ENCODE measurements around the gene SMYD3.

The SMYD3 gene

DNA sequence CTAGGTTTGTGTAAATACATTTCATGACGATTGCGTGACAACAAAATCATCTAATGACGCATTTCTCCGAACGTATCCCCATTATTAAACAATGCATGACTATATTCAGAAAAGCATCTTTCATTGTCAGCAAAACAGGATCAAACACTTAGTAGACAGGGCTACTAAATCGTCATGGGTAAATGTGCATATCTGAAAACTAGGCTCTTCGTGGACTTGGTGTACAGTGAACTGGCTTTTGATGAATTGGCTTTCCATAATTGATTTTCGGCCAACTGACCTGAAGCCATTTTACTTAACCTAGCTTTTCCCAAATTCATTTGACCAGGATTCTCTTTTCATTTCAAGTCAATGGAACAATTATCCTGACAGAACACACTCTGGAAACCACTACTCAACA is 665.0 kb downstream of the SMYD3 start:
- no peak for ATAC-seq (ENCODE audit: insufficient read depth, low read depth)
- H3K4me3 ChIP-seq (ENCODE audit: low read depth in 1 of 2, low read length in 2 of 2) = no peak overlapping the region

DNA sequence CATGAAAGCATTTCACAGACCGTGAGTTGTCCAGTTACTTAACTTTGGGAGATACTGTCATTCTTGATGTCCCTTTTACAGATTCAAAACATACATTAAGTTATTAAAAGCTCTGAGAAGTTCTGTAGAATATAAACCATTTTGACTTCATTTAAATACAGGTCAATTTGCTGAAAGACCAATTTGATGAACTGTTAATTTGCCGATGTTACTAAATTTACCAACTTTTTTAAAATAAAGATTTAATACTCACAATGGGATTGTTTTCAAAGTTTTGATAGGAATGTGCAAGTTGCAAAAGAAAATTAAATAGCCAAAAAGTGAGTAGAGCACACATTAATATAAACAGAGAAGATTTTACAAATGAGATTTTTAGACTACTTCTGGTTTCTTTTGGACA is 666.1 kb downstream of the SMYD3 start:
- ATAC-seq (ENCODE audit: insufficient read depth, low read depth) = no peak

More for the DNA sequence above, 665.0 kb downstream of the SMYD3 start:
- Histone ChIP-seq H3K36me3 (ENCODE audit: insufficient read depth, low read length) (no peaks in the 10 kb centered on the region), H3K79me2 (ENCODE audit: insufficient read depth, low read length) (no peaks in the 10 kb centered on the region), H2AFZ (ENCODE audit: low read depth, low read length) (no peak overlapping the region), H3K9ac (ENCODE audit: low read depth, low read length) (no peak overlapping the region), H4K20me1 (ENCODE audit: insufficient read depth, low read length) (no peaks in the 10 kb centered on the region), H3K27me3 (ENCODE audit: insufficient read depth, low read length, poor library complexity) (no peaks in the 10 kb centered on the region), H3K4me1 (ENCODE audit: insufficient read depth, low read length) (no peaks in the 10 kb centered on the region), H3K9me3 (ENCODE audit: insufficient read depth, low read length, severe bottlenecking) (no peaks in the 10 kb centered on the region), H3K27ac (ENCODE audit: low read length) (no peak overlapping the region), H3K4me2 (ENCODE audit: insufficient read depth, low read length) (no peak overlapping the region)
- no peak for TF ChIP-seq EZH2 (IDR thresholded peaks at IDR 0.05; ENCODE audit: borderline replicate concordance, low read depth, low read length, severe bottlenecking)
- TF ChIP-seq, protein P1, sequence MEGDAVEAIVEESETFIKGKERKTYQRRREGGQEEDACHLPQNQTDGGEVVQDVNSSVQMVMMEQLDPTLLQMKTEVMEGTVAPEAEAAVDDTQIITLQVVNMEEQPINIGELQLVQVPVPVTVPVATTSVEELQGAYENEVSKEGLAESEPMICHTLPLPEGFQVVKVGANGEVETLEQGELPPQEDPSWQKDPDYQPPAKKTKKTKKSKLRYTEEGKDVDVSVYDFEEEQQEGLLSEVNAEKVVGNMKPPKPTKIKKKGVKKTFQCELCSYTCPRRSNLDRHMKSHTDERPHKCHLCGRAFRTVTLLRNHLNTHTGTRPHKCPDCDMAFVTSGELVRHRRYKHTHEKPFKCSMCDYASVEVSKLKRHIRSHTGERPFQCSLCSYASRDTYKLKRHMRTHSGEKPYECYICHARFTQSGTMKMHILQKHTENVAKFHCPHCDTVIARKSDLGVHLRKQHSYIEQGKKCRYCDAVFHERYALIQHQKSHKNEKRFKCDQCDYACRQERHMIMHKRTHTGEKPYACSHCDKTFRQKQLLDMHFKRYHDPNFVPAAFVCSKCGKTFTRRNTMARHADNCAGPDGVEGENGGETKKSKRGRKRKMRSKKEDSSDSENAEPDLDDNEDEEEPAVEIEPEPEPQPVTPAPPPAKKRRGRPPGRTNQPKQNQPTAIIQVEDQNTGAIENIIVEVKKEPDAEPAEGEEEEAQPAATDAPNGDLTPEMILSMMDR (IDR thresholded peaks at IDR 0.05; ENCODE audit: borderline replicate concordance, extremely low read depth, low read length, poor library complexity, severe bottlenecking) = no peak
- no peak for DNase-seq

DNA sequence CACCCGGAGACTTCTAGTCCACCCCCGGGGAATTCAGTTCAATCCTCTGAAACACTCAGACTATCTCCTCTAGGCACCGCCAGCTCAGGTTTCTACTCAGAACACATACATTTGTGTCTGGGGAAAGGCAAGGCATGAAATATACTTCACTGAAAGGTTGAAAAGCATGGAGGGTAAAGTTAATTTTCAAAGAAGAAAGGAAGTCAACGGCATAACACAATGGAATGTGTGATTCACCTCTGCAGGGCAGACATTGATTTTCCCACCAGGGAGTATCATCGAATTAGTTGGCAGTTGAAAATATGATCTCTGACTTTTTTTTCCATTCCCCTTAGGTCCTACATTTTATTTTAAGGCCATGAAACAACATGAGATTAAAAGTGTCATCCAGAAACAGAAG is 669.4 kb downstream of the SMYD3 start:
- H2AFZ ChIP-seq (ENCODE audit: low read depth, low read length) = no peak overlapping the region
- no peaks in the 10 kb centered on the region for H3K27me3 ChIP-seq (ENCODE audit: insufficient read depth, low read length, poor library complexity)
- no peak for TF ChIP-seq EZH2 (IDR thresholded peaks at IDR 0.05; ENCODE audit: borderline replicate concordance, low read depth, low read length, severe bottlenecking)
- TF ChIP-seq, protein P1 (IDR thresholded peaks at IDR 0.05; ENCODE audit: borderline replicate concordance, extremely low read depth, low read length, poor library complexity, severe bottlenecking) = no peak
- no peak for DNase-seq
- no peaks in the 10 kb centered on the region for H3K9me3 ChIP-seq (ENCODE audit: insufficient read depth, low read length, severe bottlenecking)
- no peak overlapping the region for H3K4me2 ChIP-seq (ENCODE audit: insufficient read depth, low read length)
- no peaks in the 10 kb centered on the region for H3K79me2 ChIP-seq (ENCODE audit: insufficient read depth, low read length)
- no peaks in the 10 kb centered on the region for H4K20me1 ChIP-seq (ENCODE audit: insufficient read depth, low read length)
- ATAC-seq (ENCODE audit: insufficient read depth, low read depth) = no peak
- no peaks in the 10 kb centered on the region for H3K36me3 ChIP-seq (ENCODE audit: insufficient read depth, low read length)
- no peak overlapping the region for H3K9ac ChIP-seq (ENCODE audit: low read depth, low read length)
- H3K4me3 ChIP-seq (ENCODE audit: low read depth in 1 of 2, low read length in 2 of 2) = no peak overlapping the region
- H3K4me1 ChIP-seq (ENCODE audit: insufficient read depth, low read length) = no peaks in the 10 kb centered on the region
- H3K27ac ChIP-seq (ENCODE audit: low read length) = no peak overlapping the region

More for the DNA sequence above, 666.1 kb downstream of the SMYD3 start:
- H3K4me3 ChIP-seq (ENCODE audit: low read depth in 1 of 2, low read length in 2 of 2) = no peak overlapping the region
- H4K20me1 ChIP-seq (ENCODE audit: insufficient read depth, low read length) = no peaks in the 10 kb centered on the region
- no peak overlapping the region for H3K4me2 ChIP-seq (ENCODE audit: insufficient read depth, low read length)
- H3K36me3 ChIP-seq (ENCODE audit: insufficient read depth, low read length) = no peaks in the 10 kb centered on the region
- H3K9ac ChIP-seq (ENCODE audit: low read depth, low read length) = no peak overlapping the region
- no peak for DNase-seq
- no peaks in the 10 kb centered on the region for H3K27me3 ChIP-seq (ENCODE audit: insufficient read depth, low read length, poor library complexity)
- H2AFZ ChIP-seq (ENCODE audit: low read depth, low read length) = no peak overlapping the region
- H3K4me1 ChIP-seq (ENCODE audit: insufficient read depth, low read length) = no peaks in the 10 kb centered on the region
- TF ChIP-seq EZH2 (IDR thresholded peaks at IDR 0.05; ENCODE audit: borderline replicate concordance, low read depth, low read length, severe bottlenecking) = no peak
- TF ChIP-seq, protein P1 (IDR thresholded peaks at IDR 0.05; ENCODE audit: borderline replicate concordance, extremely low read depth, low read length, poor library complexity, severe bottlenecking) = no peak
- no peaks in the 10 kb centered on the region for H3K79me2 ChIP-seq (ENCODE audit: insufficient read depth, low read length)
- H3K27ac ChIP-seq (ENCODE audit: low read length) = no peak overlapping the region
- no peaks in the 10 kb centered on the region for H3K9me3 ChIP-seq (ENCODE audit: insufficient read depth, low read length, severe bottlenecking)

DNA sequence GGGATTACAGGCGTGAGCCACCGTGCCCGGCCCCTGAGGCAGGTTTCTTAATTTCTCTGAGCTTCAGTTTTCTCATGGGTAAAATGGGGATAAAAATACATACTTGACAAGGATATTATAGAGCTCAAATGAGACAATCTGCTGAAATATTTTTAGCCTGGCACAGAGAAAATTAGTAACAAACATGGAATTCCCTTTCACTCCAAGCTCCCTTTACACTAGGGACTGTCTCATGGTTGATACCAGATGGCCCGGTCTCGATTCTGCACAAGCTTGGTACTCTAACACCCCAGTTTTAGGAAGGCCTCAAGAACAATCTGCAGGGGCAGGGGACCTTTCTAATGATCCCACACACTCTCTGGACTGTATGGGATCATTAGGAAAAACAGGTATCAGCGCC is 671.7 kb downstream of the SMYD3 start:
- H4K20me1 ChIP-seq (ENCODE audit: insufficient read depth, low read length) = no peaks in the 10 kb centered on the region
- no peaks in the 10 kb centered on the region for H3K36me3 ChIP-seq (ENCODE audit: insufficient read depth, low read length)
- H3K9ac ChIP-seq (ENCODE audit: low read depth, low read length) = no peak overlapping the region
- H3K9me3 ChIP-seq (ENCODE audit: insufficient read depth, low read length, severe bottlenecking) = no peaks in the 10 kb centered on the region
- no peak overlapping the region for H2AFZ ChIP-seq (ENCODE audit: low read depth, low read length)
- no peaks in the 10 kb centered on the region for H3K79me2 ChIP-seq (ENCODE audit: insufficient read depth, low read length)
- no peak overlapping the region for H3K4me2 ChIP-seq (ENCODE audit: insufficient read depth, low read length)
- H3K4me1 ChIP-seq (ENCODE audit: insufficient read depth, low read length) = no peaks in the 10 kb centered on the region
- no peak for DNase-seq
- H3K4me3 ChIP-seq (ENCODE audit: low read depth in 1 of 2, low read length in 2 of 2) = no peak overlapping the region
- TF ChIP-seq EZH2 (IDR thresholded peaks at IDR 0.05; ENCODE audit: borderline replicate concordance, low read depth, low read length, severe bottlenecking) = no peak
- TF ChIP-seq, protein P1 (IDR thresholded peaks at IDR 0.05; ENCODE audit: borderline replicate concordance, extremely low read depth, low read length, poor library complexity, severe bottlenecking) = no peak
- no peak overlapping the region for H3K27ac ChIP-seq (ENCODE audit: low read length)
- no peak for ATAC-seq (ENCODE audit: insufficient read depth, low read depth)
- H3K27me3 ChIP-seq (ENCODE audit: insufficient read depth, low read length, poor library complexity) = no peaks in the 10 kb centered on the region

Measured in DND-41 (cell line).